Measurements from ENCODE around the gene TBL1X. TPM values are rescaled to one million over a fixed set of nuclear protein-coding genes. Genes with fewer than 3 reads are reported as not detected.

The TBL1X gene
- total and polyA plus RNA-seq, 2 of the 8 experiments (the other 6 are each of a cell fraction or from before 2014, with no cell fraction given), result 13.3 to 25.6 TPM

DNA sequence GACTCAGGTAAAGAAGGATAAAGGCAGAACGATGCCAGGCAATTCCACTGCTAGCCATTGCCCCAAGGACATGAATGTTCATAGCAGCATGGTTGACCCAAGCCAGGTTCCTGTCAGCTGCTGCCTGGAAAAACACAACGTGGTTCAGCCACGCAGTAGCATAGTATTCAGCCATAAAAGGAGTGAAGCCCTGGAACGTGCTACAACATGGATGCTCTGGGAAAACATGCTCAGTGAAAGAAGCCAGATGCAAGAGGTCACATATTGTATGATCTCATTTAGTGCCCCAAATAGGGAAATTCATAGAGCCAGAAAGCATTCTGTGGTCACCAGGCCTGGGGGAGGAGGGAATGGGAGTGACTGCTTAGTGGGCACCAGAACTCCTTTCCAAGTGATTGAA lies 170.9 kb downstream of the TBL1X start:
- no peak overlapping the region for H2BK12ac ChIP-seq (ENCODE audit: low read depth, low read length)
- POLR2A ChIA-PET (ENCODE audit: partially characterized antibody), result interaction anchor here (0.7 kb wide), 1 partner anchor 269 kb away, joined by 4 read pairs; no protein-coding TSS in a partner anchor
- no peaks in the 10 kb centered on the region for H3K23me2 ChIP-seq (ENCODE audit: low read depth, low read length)
- peaks cover 0 to 3% (median 0%) of the 10 kb centered on the region in 4 experiments; a peak in 2 of 7 replicates for H3K4me1 ChIP-seq (replicated peaks in 1 of 4; ENCODE audit: control insufficient read depth in 3 of 4, insufficient read depth in 4 of 4, low read length in 3 of 4)
- H3K18ac ChIP-seq (ENCODE audit: extremely low read depth, low read length), result no peak overlapping the region
- H3K14ac ChIP-seq (ENCODE audit: insufficient read length), result no peak overlapping the region
- H3K79me2 ChIP-seq (ENCODE audit: control insufficient read depth in 1 of 2, insufficient read depth in 2 of 2, low read length in 2 of 2), result peaks cover 0 to 3% of the 10 kb centered on the region in 2 experiments; a peak in 1 of 4 replicates
- no peaks in the 10 kb centered on the region for H3K79me1 ChIP-seq (ENCODE audit: low read depth, low read length)
- no peak overlapping the region for H3K4ac ChIP-seq (replicated peaks; ENCODE audit: insufficient read length, low read depth, low read length)
- H4K20me1 ChIP-seq (replicated peaks in 1 of 2; ENCODE audit: control insufficient read depth in 1 of 2, insufficient read depth in 2 of 2, low read length in 2 of 2), result no peaks in the 10 kb centered on the region
- H2BK5ac ChIP-seq (ENCODE audit: low read depth, low read length), result no peak overlapping the region
- no peak overlapping the region for H3K4me3 ChIP-seq (ENCODE audit: extremely low read depth in 1 of 4, insufficient read depth in 2 of 4, low read depth in 3 of 4, low read length in 4 of 4)
- no peak overlapping the region for H4K8ac ChIP-seq (ENCODE audit: extremely low read depth, insufficient read depth, low read length)
- H3K9me3 ChIP-seq (ENCODE audit: insufficient read depth in 2 of 2, low read depth in 1 of 2, low read length in 1 of 2), result no peaks in the 10 kb centered on the region
- CTCF ChIA-PET (ENCODE audit: partially characterized antibody), result interaction anchor here (0.5 kb wide), 1 partner anchor 11 kb away, joined by 3 read pairs; no protein-coding TSS in a partner anchor
- no peak overlapping the region for H3K9ac ChIP-seq (replicated peaks in 1 of 4; ENCODE audit: extremely low read depth in 1 of 4, low read depth in 3 of 4, low read length in 3 of 4)
- no peak overlapping the region for H2AK5ac ChIP-seq (ENCODE audit: low read depth, low read length)
- H3K56ac ChIP-seq (replicated peaks; ENCODE audit: insufficient read length, low read depth, low read length), result no peak overlapping the region
- no peak for DNase-seq (ENCODE audit: low read depth in 1 of 2, low spot score in 2 of 2)
- no peak overlapping the region for H2BK15ac ChIP-seq (ENCODE audit: low read length)
- no peak for FAIRE-seq
- H2AFZ ChIP-seq (ENCODE audit: low read length), result no peak overlapping the region
- H2BK20ac ChIP-seq (ENCODE audit: low read length), result no peak overlapping the region
- no peak overlapping the region for H3K4me2 ChIP-seq (ENCODE audit: insufficient read depth in 1 of 2, low read depth in 2 of 2, low read length in 2 of 2)
- no peak overlapping the region for H4K91ac ChIP-seq (replicated peaks; ENCODE audit: insufficient read length, low read length)
- no peaks in the 10 kb centered on the region for H3K36me3 ChIP-seq (ENCODE audit: control insufficient read depth in 2 of 4, insufficient read depth in 4 of 4, low read length in 3 of 4)
- H3K27ac ChIP-seq (ENCODE audit: low read depth, low read length), result no peak overlapping the region
- H2BK120ac ChIP-seq (replicated peaks; ENCODE audit: low read depth, low read length), result no peak overlapping the region
- no peaks in the 10 kb centered on the region for H3K27me3 ChIP-seq (replicated peaks in 1 of 4; ENCODE audit: control insufficient read depth in 3 of 4, extremely low read depth in 1 of 4, insufficient read depth in 3 of 4, low read length in 3 of 4)
- H3K23ac ChIP-seq (ENCODE audit: insufficient read length), result no peak overlapping the region
- WGBS, 2 experiments (ENCODE audit: extremely low coverage in 1 of 2, insufficient coverage in 1 of 2, insufficient read length in 1 of 2, insufficient replicate concordance in 2 of 2, low coverage in 1 of 2, low lambda C conversion rate in 2 of 2, missing lambda C conversion rate in 1 of 2), result 89% methylated on average over 4 of the region's 4 CpGs; no CpG with 5 or more reads in 1 of the 2 experiments
- no peak for TF ChIP-seq POLR2AphosphoS5 (IDR thresholded peaks at IDR 0.05; ENCODE audit: low read depth, low read length)
- no peak for TF ChIP-seq BACH1 (IDR thresholded peaks at IDR 0.05; ENCODE audit: low read length)
- TF ChIP-seq ASH2L (IDR thresholded peaks at IDR 0.05; ENCODE audit: low read length), result no peak
- no peak for TF ChIP-seq SIN3A (conservative IDR thresholded peaks at IDR 0.05 in 1 of 2, IDR thresholded peaks at IDR 0.05 in 1 of 2; ENCODE audit: low read depth in 1 of 2, low read length in 2 of 2)
- TF ChIP-seq EP300 (IDR thresholded peaks at IDR 0.05; ENCODE audit: borderline replicate concordance in 1 of 2, low read depth in 2 of 2, low read length in 2 of 2), result no peak
- no peak for TF ChIP-seq BCL11A (IDR thresholded peaks at IDR 0.05; ENCODE audit: low read depth in 2 of 2, low read length in 2 of 2)
- no peak overlapping the region for H4K5ac ChIP-seq (ENCODE audit: insufficient read length, low read depth, low read length)

Data from H1 (cell line).